OCI-LY7 (cell line): ENCODE data around the gene RNF11. TPM values are rescaled to one million over a fixed set of nuclear protein-coding genes. Genes with fewer than 3 reads are reported as not detected.

Experiments
- BruUV-seq: library from RNA; stranded (reverse); fragments of 400-500 nt; replicated peaks from 2 replicates; lab custom pipeline; 2021; lab: Mats Ljungman, UMichigan
- CTCF ChIA-PET: fragments of 300-600 bp; sonication (Branson Sonifier 250); formaldehyde crosslinking; loops from one replicate; lab custom pipeline; 2022; ENCODE audit warnings: antibody characterized with exemption; ENCODE audit not compliant: unreplicated experiment; lab: Charles Lee
- POLR2A ChIA-PET: fragments of 300-600 bp; sonication (Branson Sonifier 250); formaldehyde crosslinking; loops from one replicate; lab custom pipeline; 2022; ENCODE audit warnings: antibody characterized with exemption; lab: Charles Lee
- DNase-seq: peaks from one replicate; pipeline ENCODE4 v3.0.0-alpha.2; 2015; ENCODE audit warnings: low spot score
- H2AFZ ChIP-seq: fragments of 200-600 bp; sonication (generic), shearing (Covaris generic); 2 replicates; pipeline ENCODE4 v1.6.1; 2014; ENCODE audit warnings: mild to moderate bottlenecking, antibody characterized with exemption, low read length, moderate library complexity
- H3K27ac ChIP-seq: fragments of 200-600 bp; sonication (generic); 2 replicates; pipeline ENCODE4 v1.5.1; 2014; ENCODE audit warnings: mixed run types, low read depth, mild to moderate bottlenecking, moderate library complexity, low read length, inconsistent platforms; ENCODE audit not compliant: poor library complexity, severe bottlenecking
- H3K36me3 ChIP-seq: fragments of 200-600 bp; sonication (generic); 2 replicates; pipeline ENCODE4 v1.6.1; 2014; ENCODE audit warnings: mild to moderate bottlenecking, antibody characterized with exemption, low read length, moderate library complexity, mixed read lengths; ENCODE audit not compliant: insufficient read depth
- H3K4me1 ChIP-seq: fragments of 200-600 bp; sonication (generic); 2 replicates; pipeline ENCODE4 v1.5.1; 2014; ENCODE audit warnings: mild to moderate bottlenecking, low read length; ENCODE audit not compliant: insufficient read depth, poor library complexity, severe bottlenecking
- H3K4me2 ChIP-seq: fragments of 200-600 bp; sonication (generic); 2 replicates; pipeline ENCODE4 v1.6.1; 2014; ENCODE audit warnings: mild to moderate bottlenecking, low read length
- H3K4me3 ChIP-seq: fragments of 200-600 bp; sonication (generic); 2 replicates; pipeline ENCODE4 v1.5.1; 2014; ENCODE audit warnings: mild to moderate bottlenecking, low read depth, low read length; ENCODE audit not compliant: poor library complexity, severe bottlenecking
- H3K79me2 ChIP-seq: fragments of 200-600 bp; sonication (generic); 2 replicates; pipeline ENCODE4 v1.6.1; 2016; ENCODE audit warnings: low read depth, mild to moderate bottlenecking, low read length, moderate library complexity, mixed read lengths; ENCODE audit not compliant: insufficient read depth
- H3K9me2 ChIP-seq: fragments of 200-600 bp; sonication (generic); 2 replicates; pipeline ENCODE4 v1.6.1; 2016; ENCODE audit warnings: mild to moderate bottlenecking, low read length, mixed read lengths; ENCODE audit not compliant: insufficient read depth
- H3K9me3 ChIP-seq: fragments of 200-600 bp; sonication (generic); 2 replicates; pipeline ENCODE4 v1.6.1; 2014; ENCODE audit warnings: mild to moderate bottlenecking, mixed run types, low read length, mixed read lengths
- H4K20me1 ChIP-seq: fragments of 200-600 bp; sonication (generic); 2 replicates; pipeline ENCODE4 v1.6.1; 2014; ENCODE audit warnings: mild to moderate bottlenecking, antibody characterized with exemption, low read length, moderate library complexity, mixed read lengths; ENCODE audit not compliant: insufficient read depth
- CTCF ChIP-seq: fragments of 200-600 bp; sonication (generic); conservative IDR thresholded peaks from 2 replicates; pipeline ENCODE4 v1.5.1; 2014; ENCODE audit warnings: mild to moderate bottlenecking, antibody characterized with exemption, low read length, moderate library complexity, mixed read lengths
- EZH2phosphoT487 ChIP-seq: fragments of 200-600 bp; sonication (generic); IDR thresholded peaks from 2 replicates; pipeline ENCODE4 v1.6.1; 2018; ENCODE audit warnings: low read depth, borderline replicate concordance, mild to moderate bottlenecking, mixed run types, antibody characterized with exemption, low read length, moderate library complexity, mixed read lengths
- intact Hi-C: fragments of 100-400 bp; cut with micrococcal nuclease; formaldehyde crosslinking; loops from one replicate; pipeline ENCODE4 v1.10.0; 2022; ENCODE audit not compliant: unreplicated experiment
- total RNA-seq, 2 experiments: library from RNA; depleted of rRNA in 1 of 2; stranded (reverse); fragments of >200 nt in 1 of 2; shearing (Covaris generic) in 1 of 2; gene quantifications; 2 replicates each; pipeline ENCODE4 v1.2.3, GENCODE V29; 2014 to 2022

Gene RNF11
- total RNA-seq, 2 experiments from 2014 or later = 1.5 to 4.8 TPM

GRCh38 chr1:51189421-51190073 lies 46.5 kb upstream of the RNF11 start:
- DNase-seq = peak; percentile 64

GRCh38 chr1:51190961-51191360 lies 45.1 kb upstream of the RNF11 start:
- Histone ChIP-seq H3K9me3 (no peaks in the 10 kb centered on the region), H3K36me3 (no peaks in the 10 kb centered on the region), H3K4me2 (no peak overlapping the region), H3K4me3 (no peak overlapping the region), H3K27ac (no peak overlapping the region), H3K9me2 (no peaks in the 10 kb centered on the region), H4K20me1 (no peaks in the 10 kb centered on the region), H2AFZ (no peak overlapping the region), H3K79me2 (no peaks in the 10 kb centered on the region), H3K4me1 (no peaks in the 10 kb centered on the region)
- CTCF ChIA-PET = no interaction called here
- BruUV-seq = no TSS peak
- intact Hi-C loops = loop anchor here (5.0 to 10.0 kb wide), 2 partner anchors 104 to 419 kb away; no protein-coding TSS in a partner anchor
- no peak for DNase-seq
- POLR2A ChIA-PET = no interaction called here
- no peak for TF ChIP-seq EZH2phosphoT487
- TF ChIP-seq CTCF = no peak

More at GRCh38 chr1:51189421-51190073, 46.5 kb upstream of the RNF11 start:
- no peak overlapping the region for H2AFZ ChIP-seq
- intact Hi-C loops = loop anchor here (1.0 to 10.0 kb wide), 4 partner anchors 105 to 821 kb away; no protein-coding TSS in a partner anchor
- H3K9me3 ChIP-seq = no peaks in the 10 kb centered on the region
- CTCF ChIA-PET = no interaction called here
- H3K4me2 ChIP-seq = no peak overlapping the region
- no peak overlapping the region for H3K4me3 ChIP-seq
- H3K79me2 ChIP-seq = no peaks in the 10 kb centered on the region
- no peak for TF ChIP-seq EZH2phosphoT487
- peak; percentile 100 for TF ChIP-seq CTCF
- POLR2A ChIA-PET = interaction anchor here (1.3 kb wide), 1 partner anchor 37 kb away, joined by 3 read pairs; no protein-coding TSS in a partner anchor
- H3K36me3 ChIP-seq = no peaks in the 10 kb centered on the region
- H3K9me2 ChIP-seq = no peaks in the 10 kb centered on the region
- no peak overlapping the region for H3K27ac ChIP-seq
- no TSS peak for BruUV-seq
- H4K20me1 ChIP-seq = no peaks in the 10 kb centered on the region
- no peaks in the 10 kb centered on the region for H3K4me1 ChIP-seq
